Endodermal cell (in vitro differentiated cells): ENCODE measurements around the gene AUTS2. TPM values are rescaled to one million over a fixed set of nuclear protein-coding genes. Genes with fewer than 3 reads are reported as not detected.

ENCODE experiments used
- DNase-seq: peaks from one replicate; pipeline ENCODE4 v3.0.0-alpha.2; 2017
- H3K27ac ChIP-seq: 2 replicates; pipeline ENCODE4 v1.5.1; 2013; ENCODE audit warnings: mild to moderate bottlenecking, low read depth, low read length, moderate library complexity
- H3K27me3 ChIP-seq: 2 replicates; pipeline ENCODE4 v1.6.1; 2013; ENCODE audit warnings: mild to moderate bottlenecking, low read length, moderate library complexity; ENCODE audit not compliant: insufficient read depth, control insufficient read depth, poor library complexity, severe bottlenecking
- H3K36me3 ChIP-seq: 2 replicates; pipeline ENCODE4 v1.7.0; 2013; ENCODE audit warnings: mild to moderate bottlenecking, low read length, moderate library complexity; ENCODE audit not compliant: control insufficient read depth, insufficient read depth
- H3K4me1 ChIP-seq: one replicate; pipeline ENCODE4 v1.7.0; 2013; ENCODE audit warnings: low read length; ENCODE audit not compliant: control insufficient read depth, insufficient read depth
- H3K4me3 ChIP-seq: 2 replicates; pipeline ENCODE4 v1.5.1; 2013; ENCODE audit warnings: mild to moderate bottlenecking, low read length, moderate library complexity
- H3K9ac ChIP-seq: 2 replicates; pipeline ENCODE4 v1.6.1; 2013; ENCODE audit warnings: mild to moderate bottlenecking, low read length, moderate library complexity; ENCODE audit not compliant: poor library complexity, severe bottlenecking; ENCODE audit errors: extremely low read depth
- H3K9me3 ChIP-seq: 2 replicates; pipeline ENCODE4 v1.6.1; 2013; ENCODE audit warnings: mild to moderate bottlenecking, low read length, moderate library complexity; ENCODE audit not compliant: control insufficient read depth
- H3K27ac Mint-ChIP-seq: 2 replicates; pipeline ENCODE4 v1.8.0; 2020; ENCODE audit warnings: mixed read lengths
- H3K27me3 Mint-ChIP-seq: 2 replicates; pipeline ENCODE4 v1.8.0; 2021; ENCODE audit warnings: mild to moderate bottlenecking, mixed read lengths; ENCODE audit not compliant: insufficient read depth
- H3K36me3 Mint-ChIP-seq: 2 replicates; pipeline ENCODE4 v1.8.0; 2020; ENCODE audit warnings: low read depth, mixed read lengths
- H3K4me1 Mint-ChIP-seq: 2 replicates; pipeline ENCODE4 v1.8.0; 2020; ENCODE audit warnings: mixed read lengths
- H3K4me3 Mint-ChIP-seq: 2 replicates; pipeline ENCODE4 v1.8.0; 2020; ENCODE audit warnings: mild to moderate bottlenecking, moderate library complexity, mixed read lengths
- H3K9me3 Mint-ChIP-seq: 2 replicates; pipeline ENCODE4 v1.8.0; 2020; ENCODE audit warnings: mild to moderate bottlenecking, mixed read lengths
- CTCF ChIP-seq: fragments of 200-600 bp; sonication (generic); conservative IDR thresholded peaks from 2 replicates; pipeline ENCODE4 v1.5.0; 2021; ENCODE audit warnings: antibody characterized with exemption, mild to moderate bottlenecking
- WGBS, 2 experiments: methylation state at CpG; one replicate each; pipeline versions ENCODE4 v1.1.5 to v1.1.7; 2013; ENCODE audit warnings: missing lambda C conversion rate in 2 of 2, mixed read lengths in 1 of 2; ENCODE audit not compliant: insufficient coverage in 1 of 2, insufficient read length in 1 of 2; 5-methylcytosine and 5-hydroxymethylcytosine counted together
- total RNA-seq, 2 donors: library from RNA; stranded (reverse); fragmentation: NEBNext Ultra II Directional in 1 of 2; extraction: Animal tissue kit (Norgen Biotek cat#: 25700) in 1 of 2; gene quantifications; 2 replicates in 1 of 2; 3 replicates in 1 of 2; pipeline ENCODE4 v1.2.1, GENCODE V29; 2021

Gene AUTS2
- total RNA-seq, 2 donors from 2014 or later: 76.8 to 106 TPM

DNA sequence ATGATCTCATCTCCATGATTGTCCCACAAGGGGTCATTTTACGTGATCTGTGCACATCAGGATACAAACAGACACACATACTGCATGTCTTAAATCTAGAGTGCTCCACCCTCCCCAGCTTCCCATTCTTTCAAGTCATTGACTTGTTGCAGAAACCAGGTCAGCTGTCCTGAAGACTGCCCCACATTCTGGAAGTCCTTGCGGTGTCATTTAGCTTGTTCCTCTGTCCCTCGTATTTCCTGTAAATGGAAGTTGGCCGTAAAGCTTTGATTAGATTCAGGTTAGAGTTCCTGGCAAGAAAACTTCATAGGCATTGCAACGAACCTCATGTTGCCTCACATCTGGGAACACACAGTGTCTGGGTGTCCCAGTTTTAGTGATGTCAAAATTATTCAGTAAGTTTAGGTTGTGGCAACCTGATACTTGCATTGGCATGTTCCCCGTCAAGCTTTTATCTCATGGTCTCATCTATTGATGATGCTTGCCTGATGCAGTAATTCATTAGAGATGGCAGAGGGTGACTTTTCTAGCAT lies 1116.3 kb downstream of the AUTS2 start:
- TF ChIP-seq CTCF: no peak
- Histone ChIP-seq H3K27ac (no peak overlapping the region), H3K27me3 (no peaks in the 10 kb centered on the region), H3K9ac (no peak overlapping the region), H3K4me3 (no peak overlapping the region), H3K4me1 (peaks cover 18% of the 10 kb centered on the region), H3K36me3 (peaks cover 44% of the 10 kb centered on the region), H3K9me3 (peaks cover 22% of the 10 kb centered on the region)
- peaks cover 34% of the 10 kb centered on the region for H3K4me1 Mint-ChIP-seq
- peaks cover 44% of the 10 kb centered on the region for H3K36me3 Mint-ChIP-seq
- H3K4me3 Mint-ChIP-seq: no peak overlapping the region
- peaks cover 25% of the 10 kb centered on the region for H3K9me3 Mint-ChIP-seq
- H3K27ac Mint-ChIP-seq: no peak overlapping the region
- H3K27me3 Mint-ChIP-seq: no peaks in the 10 kb centered on the region
- DNase-seq: no peak
- 91 to 97% methylated on average over 6 of the region's 6 CpGs for WGBS, 2 experiments

DNA sequence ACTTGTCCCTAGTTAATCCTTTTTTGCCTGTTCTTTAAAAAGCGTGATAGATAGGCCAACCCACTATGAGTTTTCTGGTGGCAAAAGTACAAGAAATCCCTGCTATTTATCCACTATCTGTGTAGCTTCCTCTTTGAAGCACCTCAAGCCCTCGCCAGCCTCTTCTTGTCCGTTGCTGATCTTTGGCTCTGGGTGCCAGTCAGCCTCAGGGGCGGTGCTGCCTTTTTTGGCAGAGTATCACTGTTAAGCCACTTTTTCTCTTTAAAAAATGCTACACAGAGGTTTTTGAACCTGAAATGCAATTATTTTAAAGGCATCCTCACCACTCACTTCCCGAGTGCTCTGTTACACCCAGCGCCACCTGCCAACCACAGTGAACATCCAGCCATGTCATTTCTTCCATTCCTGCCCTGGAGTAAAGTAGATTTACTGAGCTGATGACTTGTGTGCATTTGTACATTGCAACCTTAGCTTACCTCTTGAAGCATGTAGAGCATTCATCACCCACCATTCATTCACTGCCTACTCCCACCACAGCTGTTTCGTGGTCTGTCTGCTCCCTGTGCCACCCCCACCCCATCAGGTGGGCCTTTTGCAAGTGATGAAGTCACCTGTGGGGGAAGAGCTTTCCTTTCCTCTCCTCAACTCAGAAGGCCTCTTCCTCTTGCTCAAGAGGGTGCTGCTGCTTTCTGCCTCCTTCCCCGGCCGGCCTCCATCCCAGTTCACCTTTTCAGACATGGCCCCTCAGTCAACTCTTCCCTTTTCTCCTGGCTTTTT lies 1119.5 kb downstream of the AUTS2 start:
- Mint-ChIP-seq H3K36me3 (peaks cover 37% of the 10 kb centered on the region), H3K27me3 (no peaks in the 10 kb centered on the region), H3K9me3 (peaks cover 25% of the 10 kb centered on the region), H3K4me1 (peaks cover 33% of the 10 kb centered on the region), H3K4me3 (no peak overlapping the region), H3K27ac (no peak overlapping the region)
- Histone ChIP-seq H3K27ac (no peak overlapping the region), H3K9me3 (peaks cover 22% of the 10 kb centered on the region), H3K36me3 (peaks cover 41% of the 10 kb centered on the region), H3K4me1 (peaks cover 4% of the 10 kb centered on the region), H3K9ac (no peak overlapping the region), H3K4me3 (no peak overlapping the region), H3K27me3 (no peaks in the 10 kb centered on the region)
- no peak for DNase-seq
- no peak for TF ChIP-seq CTCF
- 95 to 98% methylated on average over 9 of the region's 9 CpGs for WGBS, 2 experiments

- Histone ChIP-seq H3K27me3 (no peaks in the 10 kb centered on the region), H3K27ac (no peak overlapping the region), H3K4me3 (no peak overlapping the region), H3K9me3 (peaks cover 11% of the 10 kb centered on the region), H3K4me1 (peaks cover 4% of the 10 kb centered on the region), H3K9ac (no peak overlapping the region), H3K36me3 (peaks cover 42% of the 10 kb centered on the region)
- Mint-ChIP-seq H3K27me3 (no peaks in the 10 kb centered on the region), H3K27ac (no peak overlapping the region), H3K36me3 (peaks cover 27% of the 10 kb centered on the region), H3K4me1 (peaks cover 33% of the 10 kb centered on the region), H3K9me3 (peaks cover 13% of the 10 kb centered on the region), H3K4me3 (no peak overlapping the region)
- no peak for DNase-seq
- no peak for TF ChIP-seq CTCF
- WGBS, 2 experiments: 91 to 100% methylated on average over 2 to 7 of the region's 7 CpGs
Measured at GRCh38 chr7:70719125-70719524, 1120.8 kb downstream of the AUTS2 start.
